Dedifferentiated amniotic fluid mesenchymal stem cell (primary cell): ENCODE data around the gene CDH11.

Experiments
- DNase-seq: peaks from one replicate; pipeline ENCODE4 v3.0.0-alpha.2; 2016; ENCODE audit errors: extremely low spot score

Gene CDH11

DNA sequence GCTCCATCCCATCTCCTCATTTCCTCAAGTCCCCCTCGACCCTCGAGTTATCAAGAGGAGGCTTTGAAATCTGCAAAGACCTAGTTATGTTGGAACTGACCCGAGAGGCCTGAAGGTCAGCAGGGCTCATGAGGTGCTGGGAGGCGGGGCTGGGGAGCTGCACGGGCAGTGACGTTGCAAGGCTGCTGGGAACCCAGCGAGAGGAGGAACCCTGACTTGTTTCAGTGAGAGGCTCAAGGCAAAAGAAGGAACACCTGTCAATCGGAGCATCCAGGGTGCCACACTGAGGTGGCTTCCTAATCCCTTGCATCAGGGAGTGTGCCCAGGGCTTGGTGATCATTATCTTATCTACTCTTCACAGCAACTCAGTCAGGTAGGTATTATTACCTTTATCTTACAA, 86.9 kb downstream of the CDH11 start:
- no peak for DNase-seq

DNA sequence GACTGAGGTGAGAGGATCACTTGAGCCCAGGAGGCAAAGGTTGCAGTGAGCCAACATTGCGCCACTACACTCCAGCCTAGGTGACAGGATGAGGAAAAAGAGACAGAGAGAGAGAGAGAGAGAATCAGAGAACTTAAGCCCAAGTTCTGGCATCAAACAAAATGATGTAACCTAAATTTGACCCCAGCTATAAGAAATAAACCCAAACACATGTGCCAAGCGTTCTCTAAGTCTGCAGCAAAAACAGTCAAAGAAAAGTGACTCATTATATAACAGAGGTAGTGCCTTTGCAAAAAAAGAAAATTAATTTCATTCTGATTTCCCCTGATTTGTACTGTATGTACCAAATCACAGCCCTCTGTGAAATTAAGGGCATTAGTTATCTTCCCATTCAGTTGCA, 89.5 kb downstream of the CDH11 start:
- DNase-seq: no peak

DNA sequence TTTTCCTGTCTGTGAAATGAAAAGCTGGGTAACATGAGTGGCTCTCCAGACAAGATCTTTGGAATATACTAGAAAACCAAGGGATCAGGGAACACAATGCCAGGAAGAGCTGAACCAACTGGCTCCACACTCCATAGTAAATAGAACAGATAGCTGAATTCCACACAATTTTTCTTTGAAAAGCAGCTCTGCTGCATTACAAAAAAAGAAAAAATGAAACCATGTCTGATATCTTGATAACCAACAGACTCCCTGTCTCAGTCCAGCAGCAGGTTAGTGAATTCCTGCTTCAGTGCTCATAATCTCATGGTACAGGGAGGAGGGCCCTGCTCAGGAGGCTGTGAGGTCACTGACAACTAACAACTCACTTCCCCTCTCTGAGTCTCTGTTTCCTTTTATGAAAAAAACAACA, 97.1 kb downstream of the CDH11 start:
- no peak for DNase-seq

DNA sequence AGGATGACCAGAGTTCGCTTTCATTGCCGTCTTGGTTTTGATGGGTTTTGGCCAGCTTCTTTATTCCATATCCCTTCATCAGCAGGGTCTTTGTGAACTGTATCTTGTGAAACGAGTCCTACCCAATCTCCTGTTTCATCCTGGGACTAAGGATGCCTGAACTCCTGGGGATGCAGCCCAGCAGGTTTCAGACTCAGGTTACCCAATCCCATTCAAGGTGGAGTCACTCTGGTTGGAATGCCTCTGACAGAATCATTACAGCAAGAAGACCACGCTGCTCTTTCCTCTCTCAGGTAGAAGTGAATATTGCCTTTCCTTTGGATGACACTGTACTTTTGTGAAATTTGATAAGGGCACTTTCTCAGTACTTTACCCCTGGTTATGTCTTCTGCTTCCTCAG, 98.1 kb downstream of the CDH11 start:
- DNase-seq: no peak

DNA sequence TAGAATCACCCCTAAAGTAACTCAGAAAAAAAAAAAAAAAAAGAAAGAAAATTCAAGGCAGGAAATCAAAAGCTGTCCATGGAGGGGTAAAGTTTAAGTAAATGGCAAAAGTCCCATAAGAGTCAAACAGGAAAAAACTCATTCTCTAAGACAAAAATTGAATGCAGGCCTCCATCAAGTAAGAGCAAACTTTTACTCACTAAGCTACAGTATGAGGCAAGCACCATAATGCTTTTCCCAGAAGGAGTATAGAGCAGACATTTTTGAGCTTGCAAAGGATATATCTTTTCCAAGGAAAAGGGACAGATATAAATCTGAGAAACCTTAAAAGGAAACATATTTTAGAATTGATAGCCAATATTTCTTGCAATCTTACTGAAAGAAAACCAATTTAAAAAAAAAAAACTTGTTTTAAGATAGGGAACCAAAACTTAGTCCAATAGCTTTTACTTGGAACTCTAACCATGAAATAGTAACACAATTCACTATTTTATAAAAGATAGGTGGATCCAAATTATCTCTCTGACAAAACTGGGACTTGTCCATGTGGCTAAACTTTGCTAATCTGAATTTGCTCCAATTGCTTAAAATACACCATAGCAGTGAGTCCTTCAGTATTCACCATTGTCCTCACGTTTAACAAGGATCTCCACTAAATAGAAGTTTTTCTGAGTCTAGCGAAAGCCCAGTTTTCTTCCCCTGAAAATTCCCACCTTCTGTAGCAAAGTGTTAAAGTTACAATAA, 99.8 kb downstream of the CDH11 start:
- no peak for DNase-seq

DNA sequence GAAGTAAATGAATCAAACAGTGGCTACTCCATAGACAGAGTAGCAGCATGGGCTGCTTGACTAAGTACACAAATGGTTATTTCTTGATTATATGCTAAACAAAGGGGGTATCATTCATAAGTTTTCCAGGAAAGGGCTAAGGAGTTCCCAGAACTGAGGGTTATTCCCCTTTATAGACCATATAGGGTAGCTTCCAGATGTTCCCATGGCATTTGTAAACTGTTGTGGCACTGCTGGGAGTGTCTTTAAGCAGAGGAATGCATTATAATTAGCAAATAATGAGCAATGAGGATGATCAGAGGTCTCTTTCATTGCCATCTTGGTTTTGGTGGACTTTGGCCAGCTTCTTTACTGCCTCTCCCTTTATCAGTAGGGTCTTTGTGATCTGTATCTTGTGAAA, 105.1 kb downstream of the CDH11 start:
- no peak for DNase-seq

DNA sequence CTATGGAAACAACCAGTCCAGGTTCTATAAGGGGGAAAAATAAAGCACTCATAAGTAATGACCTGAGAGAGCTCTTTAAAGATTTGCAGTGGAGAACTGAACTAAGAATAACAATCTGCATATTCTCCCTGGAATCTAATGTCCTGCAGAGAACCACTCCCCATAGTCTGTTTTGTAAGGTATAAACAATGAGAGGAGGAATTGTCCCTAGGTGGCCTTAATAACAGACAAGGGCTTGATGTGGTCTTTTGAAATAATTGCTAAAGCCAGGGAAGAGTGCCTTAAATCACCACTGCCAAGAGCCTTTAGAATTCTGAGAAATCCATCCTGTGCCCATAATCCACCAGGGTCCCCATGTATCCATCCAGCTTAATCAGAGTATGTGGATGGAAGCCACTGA, 106.3 kb downstream of the CDH11 start:
- no peak for DNase-seq

DNA sequence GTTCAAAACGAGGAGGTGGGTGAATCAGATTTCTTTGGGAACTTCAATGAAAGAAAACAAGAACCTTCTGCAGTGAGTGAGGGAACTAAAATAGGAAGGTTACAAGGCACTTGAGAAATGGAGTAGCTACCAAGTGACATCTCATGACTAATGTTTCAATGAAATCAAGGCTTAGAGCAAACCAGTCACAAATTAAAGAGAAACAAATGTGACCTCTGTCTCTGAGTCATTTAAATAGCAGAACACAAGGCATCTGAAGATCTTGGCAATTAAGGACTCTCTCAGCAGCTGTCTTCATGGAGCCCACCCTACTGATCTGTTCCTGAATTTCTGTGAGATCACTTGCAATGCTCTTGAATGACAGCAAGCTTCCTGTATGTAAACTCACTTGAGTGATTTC, 109.5 kb downstream of the CDH11 start:
- peak; percentile 41 for DNase-seq

DNA sequence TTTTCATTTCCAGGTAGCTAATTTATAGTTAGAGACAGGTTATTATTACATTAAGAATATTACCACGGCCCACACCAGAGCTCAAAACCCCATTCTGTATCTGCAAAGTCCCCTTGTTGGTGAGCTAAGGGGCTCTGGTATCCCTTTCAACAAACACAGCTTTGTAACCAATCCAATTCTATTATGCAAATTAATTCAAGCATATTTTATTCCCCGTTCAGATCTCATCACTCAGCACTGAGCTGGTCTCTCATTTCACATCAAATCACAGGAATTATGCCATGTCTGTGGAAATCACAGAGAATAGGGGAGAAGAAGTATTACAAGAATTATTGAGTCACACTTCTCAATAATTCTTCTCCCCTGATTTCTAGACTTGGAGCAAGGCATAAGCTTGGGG, 111.7 kb downstream of the CDH11 start:
- DNase-seq: no peak

DNA sequence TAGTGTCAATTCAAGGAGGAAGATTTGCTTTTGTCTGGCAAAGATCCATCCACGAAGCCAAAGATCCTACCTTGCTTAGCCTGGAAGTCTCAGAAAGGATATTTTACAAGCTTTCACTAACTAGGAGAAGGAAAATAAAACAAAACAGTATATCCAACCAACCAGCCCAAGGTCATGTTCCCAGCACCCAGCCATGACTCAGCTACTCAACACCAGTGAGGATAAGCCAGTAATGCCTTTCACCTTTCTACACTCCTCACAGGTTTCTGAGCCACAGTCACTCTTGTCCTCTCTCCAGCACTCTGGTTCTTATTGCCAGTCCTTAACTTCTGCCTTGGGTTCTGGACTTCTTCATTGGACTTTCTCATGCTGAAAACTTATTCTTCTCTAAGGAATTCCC, 116.2 kb downstream of the CDH11 start:
- DNase-seq: no peak

DNA sequence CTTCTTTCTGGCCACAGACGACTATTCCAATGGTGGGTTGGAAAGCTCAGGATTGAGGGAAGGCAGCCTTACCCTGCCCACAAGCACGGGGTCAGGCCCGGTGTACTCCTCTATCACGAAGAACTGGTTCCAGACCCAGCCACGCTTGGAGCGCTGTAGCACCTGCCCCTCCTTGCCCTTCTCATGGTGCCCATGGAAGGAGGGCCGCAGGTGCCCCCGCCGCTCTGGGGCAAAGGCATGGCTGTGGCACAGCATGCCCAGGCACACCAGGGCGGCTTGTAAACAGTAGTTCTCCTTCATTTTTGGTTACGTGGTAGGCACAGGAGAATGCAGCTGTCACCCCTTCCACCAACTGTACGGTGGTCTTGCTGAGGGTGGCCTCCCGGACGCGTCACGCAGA, 117.3 kb downstream of the CDH11 start:
- DNase-seq: no peak

DNA sequence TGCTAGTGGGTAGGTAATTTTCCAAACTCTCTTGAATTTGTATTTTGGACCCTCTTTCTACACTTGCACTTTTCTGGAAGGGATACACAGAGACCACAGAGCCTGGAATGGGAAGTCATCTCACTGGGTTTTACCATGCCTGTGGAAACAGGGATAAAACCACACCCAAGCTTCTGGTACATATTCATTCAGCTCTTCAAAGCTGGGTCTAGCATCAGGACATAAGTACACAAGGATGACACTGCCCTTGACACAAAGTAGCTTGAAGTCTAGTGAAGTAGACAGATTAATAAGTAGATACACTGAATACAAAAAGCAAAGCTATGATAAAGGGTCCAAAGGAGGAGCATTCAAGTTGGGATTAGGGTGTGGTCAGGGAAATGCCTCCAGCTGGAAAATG, 118.2 kb downstream of the CDH11 start:
- DNase-seq: no peak

DNA sequence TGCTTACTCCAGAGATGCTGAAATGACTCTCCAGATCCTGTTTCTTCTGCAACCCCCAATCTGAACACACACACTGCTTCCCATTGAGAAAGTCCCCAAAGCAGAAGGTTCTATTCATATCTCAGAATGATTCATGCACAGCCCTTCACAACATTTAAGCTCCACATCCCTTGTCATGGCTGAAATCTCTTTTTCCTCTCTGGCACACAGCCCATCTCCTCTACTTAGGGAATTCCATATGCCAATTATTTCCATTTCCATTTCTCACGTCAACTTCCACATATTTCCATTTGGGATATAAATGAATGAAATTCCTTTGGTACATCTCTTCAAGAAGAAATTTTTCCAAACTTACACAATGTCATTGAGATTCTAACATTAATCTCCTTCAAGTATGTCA, 119.6 kb downstream of the CDH11 start:
- DNase-seq: peak; percentile 71

DNA sequence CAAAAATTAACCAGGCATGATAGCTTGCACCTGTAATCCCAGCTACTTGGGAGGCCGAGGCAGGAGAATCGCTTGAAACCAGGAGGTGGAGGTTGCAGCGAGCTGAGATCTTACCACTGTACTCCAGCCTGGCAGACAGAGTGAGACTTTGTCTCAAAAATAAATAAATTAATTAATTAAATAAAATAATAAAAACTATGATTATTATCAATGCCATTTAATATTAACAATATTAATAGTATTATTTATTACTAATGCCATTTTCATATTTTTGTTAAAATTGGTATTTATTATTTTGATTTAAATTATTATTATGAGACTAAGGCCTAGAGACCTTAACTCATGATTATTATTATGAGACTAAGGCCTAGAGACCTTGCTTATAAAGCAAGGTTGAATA, 121.2 kb downstream of the CDH11 start:
- DNase-seq: no peak

DNA sequence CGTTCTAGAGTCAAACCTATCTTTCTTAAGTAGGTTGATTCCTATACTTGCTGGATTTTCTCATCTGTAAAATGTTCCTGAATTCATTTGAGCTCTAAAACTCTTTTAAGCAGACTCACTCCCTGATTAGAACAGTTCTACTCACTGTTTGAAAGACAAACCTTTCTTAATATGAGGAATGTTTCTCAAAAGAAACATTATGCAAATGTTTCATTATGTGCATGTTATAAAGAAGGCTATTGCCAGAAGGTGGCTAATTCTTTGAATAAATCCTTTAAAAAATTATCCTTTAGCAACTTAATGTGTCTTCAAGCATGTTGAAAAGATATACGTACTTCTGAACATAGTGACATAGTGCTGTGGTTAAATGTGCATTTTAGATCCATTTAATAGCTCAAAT, 124.1 kb downstream of the CDH11 start:
- no peak for DNase-seq

DNA sequence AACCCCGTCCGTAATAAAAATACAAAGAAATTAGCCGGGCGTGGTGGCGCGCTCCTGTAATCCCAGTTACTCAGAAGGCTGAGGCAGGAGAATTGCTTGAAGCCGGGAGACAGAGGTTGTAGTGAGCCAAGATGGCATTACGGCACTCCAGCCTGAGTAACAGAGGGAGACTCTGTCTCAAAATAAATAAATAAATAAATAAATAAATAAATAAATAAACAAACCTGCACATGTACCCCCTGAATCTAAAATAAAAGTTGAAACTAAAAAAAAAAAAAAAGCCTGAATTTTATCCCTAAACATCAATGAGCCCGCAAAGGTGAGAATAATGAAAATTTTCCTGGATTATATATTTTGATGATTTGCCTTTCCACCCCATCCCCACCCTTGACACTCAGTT, 124.7 kb downstream of the CDH11 start:
- no peak for DNase-seq

DNA sequence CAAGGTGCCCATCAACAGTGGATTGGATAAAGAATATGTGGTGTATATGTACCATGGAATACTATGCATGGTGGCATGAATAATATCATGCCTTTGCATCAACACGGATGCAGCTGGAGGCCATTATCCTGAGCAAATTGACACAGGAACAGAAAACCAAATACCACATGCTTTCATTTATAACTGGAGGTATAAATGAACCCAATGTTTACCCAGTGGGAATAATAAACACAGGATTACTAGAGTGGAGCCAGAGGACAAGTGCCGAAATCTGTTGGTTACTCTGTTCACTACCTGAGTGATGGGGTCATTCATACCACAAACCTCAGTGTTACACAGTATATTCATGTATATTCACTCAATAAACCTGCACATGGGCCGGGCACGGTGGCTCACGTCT, 125.2 kb downstream of the CDH11 start:
- no peak for DNase-seq

DNA sequence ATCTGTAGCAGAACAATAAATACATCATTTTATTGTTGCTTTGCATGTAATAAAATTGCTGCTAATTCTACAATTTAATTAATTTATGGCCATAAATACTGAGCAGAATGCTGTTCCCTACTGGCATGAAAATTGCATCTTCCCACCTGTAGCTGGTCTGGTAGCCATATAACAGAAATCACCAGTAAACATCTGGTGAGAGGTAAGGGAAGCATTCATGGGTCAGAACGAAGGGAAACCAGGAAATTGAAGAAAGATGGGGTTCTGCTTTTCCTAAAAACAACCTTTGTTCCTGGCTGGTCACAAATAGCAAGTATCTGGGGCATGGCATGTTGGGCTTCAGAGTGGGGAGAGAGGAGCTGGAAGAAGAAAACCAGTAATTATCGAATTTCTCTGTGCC, 128.4 kb downstream of the CDH11 start:
- no peak for DNase-seq

DNA sequence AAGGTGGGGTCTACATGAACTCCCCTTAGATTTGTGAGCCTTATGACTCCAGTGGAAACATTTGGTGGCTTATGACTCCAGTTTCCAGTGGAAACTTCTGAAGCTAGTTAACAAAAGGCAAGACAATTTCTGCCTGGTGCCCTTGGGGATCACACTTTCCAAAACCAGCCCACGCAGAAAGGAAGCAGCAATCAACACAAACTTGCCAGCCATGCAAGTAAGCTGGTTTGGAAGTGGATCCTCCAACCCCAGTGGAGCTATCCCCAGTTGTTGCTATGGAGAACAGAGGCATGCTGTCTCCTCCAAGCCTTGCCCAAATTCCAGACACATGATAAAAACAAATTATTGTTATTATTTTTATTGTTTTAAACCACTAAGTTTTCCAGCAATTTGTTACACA, 130.9 kb downstream of the CDH11 start:
- DNase-seq: no peak

DNA sequence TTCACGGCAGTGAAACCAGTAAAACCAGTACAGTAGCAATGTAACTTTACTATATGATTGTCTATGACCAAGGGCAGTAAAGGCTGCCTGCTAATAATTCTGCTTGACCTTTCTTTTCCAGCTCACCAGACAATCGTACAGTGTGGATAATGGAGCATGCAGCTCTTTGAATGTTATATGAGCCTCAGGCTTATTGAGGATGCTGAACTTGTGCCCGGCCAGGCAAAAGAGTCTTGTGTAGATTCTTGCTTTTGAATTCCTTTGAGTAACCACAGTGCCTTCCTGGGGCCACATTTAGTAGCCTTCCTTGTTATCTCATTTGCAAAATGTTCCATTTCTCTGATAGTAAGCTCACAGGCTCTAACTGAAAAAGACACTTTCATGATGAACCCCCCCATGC, 131.8 kb downstream of the CDH11 start:
- DNase-seq: no peak

DNA sequence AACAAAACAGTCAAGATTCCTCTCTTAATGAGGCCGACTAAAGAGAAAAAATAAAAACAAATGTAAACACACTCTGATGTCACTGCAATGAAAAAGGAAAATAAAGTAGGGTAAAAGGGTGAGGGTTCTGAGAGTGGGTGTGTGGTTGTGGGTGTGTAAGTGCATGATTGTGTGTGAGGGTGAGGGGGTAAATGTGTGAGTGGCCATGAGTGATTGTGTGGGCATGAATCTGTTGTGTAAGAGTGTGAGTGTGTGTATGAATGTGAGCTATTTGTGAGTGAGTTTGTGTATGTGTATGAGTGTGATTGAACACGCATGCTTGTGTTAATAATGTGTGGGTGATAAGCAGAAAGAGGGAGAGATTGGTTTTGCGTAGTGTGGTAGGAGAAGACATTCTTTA, 132.8 kb downstream of the CDH11 start:
- no peak for DNase-seq

DNA sequence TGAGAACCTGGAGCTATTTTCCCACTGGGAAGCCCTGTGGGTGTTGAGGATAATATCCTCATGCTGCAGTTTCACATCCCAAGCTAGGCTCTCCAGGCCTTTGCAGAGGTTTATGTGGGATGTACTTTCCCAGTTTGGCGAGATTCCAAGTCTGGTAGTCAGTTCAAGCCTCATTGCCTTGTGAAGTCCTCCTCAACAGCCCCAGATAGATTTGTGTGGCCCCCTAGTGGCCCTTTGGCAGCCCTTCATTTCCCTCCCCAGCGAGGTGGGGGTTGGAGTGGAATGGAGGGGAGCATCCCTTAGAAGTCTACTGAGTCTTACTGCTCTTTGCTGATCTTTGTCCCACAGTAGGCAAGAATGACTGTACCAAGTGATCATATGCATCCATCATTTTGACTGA, 137.9 kb downstream of the CDH11 start:
- DNase-seq: peak; percentile 62

DNA sequence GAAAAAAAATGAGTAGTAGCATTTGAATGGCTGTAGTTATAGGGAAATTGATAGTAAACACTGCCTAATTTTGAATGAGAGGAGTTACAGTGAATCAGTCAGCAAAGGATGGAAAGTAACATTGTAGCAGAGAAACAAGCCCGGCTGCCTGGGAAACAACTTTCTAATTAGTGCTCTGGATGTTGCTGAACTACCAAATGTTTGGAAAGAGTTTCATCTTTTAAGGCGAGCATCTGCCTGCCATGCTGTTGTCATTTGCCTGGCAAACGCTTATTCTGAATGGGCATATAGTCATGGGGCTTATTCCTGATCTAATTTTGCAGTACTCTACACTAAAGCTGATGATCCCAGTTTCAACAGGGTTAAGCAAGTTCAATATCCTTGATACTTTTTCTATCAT, 138.6 kb downstream of the CDH11 start:
- no peak for DNase-seq

DNA sequence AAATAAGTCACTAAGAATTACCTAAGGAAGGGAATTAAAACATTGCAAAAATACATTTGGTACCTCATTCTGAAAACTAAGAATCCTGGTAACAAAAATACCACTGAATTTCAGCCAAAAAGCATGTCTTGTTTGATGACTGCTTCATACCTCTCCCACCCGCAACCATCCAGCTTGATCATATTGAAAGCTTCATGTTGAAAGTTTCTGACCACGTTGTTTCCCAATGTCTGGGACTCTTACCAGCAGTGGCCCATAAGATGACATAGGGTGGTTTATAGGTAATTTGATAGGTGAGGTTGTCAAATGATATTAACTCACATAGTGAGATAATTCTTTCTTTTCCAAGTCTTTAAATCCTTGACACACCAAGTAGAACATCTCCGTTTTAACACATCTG, 139.3 kb downstream of the CDH11 start:
- DNase-seq: no peak
